ENCODE measurements around the gene KLK11.

DNA sequence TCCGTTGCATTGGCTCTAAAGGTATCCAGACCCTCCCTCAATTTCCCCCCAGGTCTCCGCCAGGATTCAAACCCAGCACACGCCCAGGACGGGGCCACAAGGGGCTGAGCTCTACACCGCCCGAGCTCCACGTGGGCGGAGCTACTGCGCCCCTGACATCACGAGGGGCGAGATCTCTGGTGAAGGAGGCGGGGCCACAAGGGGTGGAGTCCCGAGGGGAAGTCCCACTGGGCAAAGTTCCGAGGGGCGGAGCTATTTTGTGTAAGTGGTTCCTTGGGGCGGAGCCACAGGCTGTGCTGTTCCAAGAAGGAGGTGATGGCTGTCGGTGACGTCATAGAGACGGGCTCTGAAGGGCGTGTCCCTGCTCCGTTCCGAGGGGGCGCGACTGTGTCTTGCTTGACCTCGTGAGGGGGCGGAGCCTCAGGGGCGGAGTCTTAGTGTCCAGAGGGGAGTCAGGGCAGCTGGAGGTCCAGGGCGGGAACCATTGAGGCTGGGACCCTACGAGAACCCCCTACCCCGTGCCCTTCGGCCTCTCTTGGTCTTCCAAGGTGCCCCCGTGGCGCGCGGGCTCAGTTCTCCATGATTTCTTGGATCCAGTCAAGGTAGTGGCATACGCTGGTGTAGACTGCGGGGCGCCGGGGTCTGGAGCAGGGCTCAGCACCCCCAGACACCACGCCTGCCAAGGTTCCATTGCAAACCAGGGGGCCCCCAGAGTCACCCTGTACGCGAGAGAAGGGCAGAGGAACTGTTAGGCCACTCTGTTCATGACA lies 23.7 kb downstream of the KLK11 start:
- TF ChIP-seq, protein P1, sequence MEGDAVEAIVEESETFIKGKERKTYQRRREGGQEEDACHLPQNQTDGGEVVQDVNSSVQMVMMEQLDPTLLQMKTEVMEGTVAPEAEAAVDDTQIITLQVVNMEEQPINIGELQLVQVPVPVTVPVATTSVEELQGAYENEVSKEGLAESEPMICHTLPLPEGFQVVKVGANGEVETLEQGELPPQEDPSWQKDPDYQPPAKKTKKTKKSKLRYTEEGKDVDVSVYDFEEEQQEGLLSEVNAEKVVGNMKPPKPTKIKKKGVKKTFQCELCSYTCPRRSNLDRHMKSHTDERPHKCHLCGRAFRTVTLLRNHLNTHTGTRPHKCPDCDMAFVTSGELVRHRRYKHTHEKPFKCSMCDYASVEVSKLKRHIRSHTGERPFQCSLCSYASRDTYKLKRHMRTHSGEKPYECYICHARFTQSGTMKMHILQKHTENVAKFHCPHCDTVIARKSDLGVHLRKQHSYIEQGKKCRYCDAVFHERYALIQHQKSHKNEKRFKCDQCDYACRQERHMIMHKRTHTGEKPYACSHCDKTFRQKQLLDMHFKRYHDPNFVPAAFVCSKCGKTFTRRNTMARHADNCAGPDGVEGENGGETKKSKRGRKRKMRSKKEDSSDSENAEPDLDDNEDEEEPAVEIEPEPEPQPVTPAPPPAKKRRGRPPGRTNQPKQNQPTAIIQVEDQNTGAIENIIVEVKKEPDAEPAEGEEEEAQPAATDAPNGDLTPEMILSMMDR (IDR thresholded peaks at IDR 0.05): no peak
- TF ChIP-seq EP300 (IDR thresholded peaks at IDR 0.05): no peak
- no peak for TF ChIP-seq POLR2A (IDR thresholded peaks at IDR 0.05)

All from upper lobe of left lung (tissue), 4 donors.